Caco-2 (cell line): ENCODE data around the gene SBDS. TPM values are rescaled to one million over a fixed set of nuclear protein-coding genes. Genes with fewer than 3 reads are reported as not detected.

Experiments
- BruUV-seq: library from RNA; stranded (reverse); fragments of 400-500 nt; replicated peaks from 2 replicates; lab custom pipeline; 2021; lab: Mats Ljungman, UMichigan
- CTCF ChIA-PET: fragments of 300-600 bp; sonication (Branson Sonifier 250); formaldehyde crosslinking; loops from one replicate; lab custom pipeline; 2022; ENCODE audit warnings: antibody characterized with exemption; lab: Charles Lee
- POLR2A ChIA-PET: fragments of 300-600 bp; sonication (Branson Sonifier 250); formaldehyde crosslinking; loops from one replicate; lab custom pipeline; 2022; ENCODE audit warnings: antibody characterized with exemption; lab: Charles Lee
- DNase-seq, 2 experiments: peaks; one replicate each; pipeline versions ENCODE4 v3.0.0 to v3.0.0-alpha.2; 2020 to 2022
- H3K27me3 ChIP-seq: replicated peaks from 2 replicates; pipeline ENCODE4 v1.6.0; 2011; ENCODE audit warnings: low read length; ENCODE audit not compliant: control insufficient read depth, insufficient read depth
- H3K36me3 ChIP-seq: 2 replicates; pipeline ENCODE4 v1.5.1; 2011; ENCODE audit warnings: low read length; ENCODE audit not compliant: control insufficient read depth, insufficient read depth
- H3K4me1 ChIP-seq: fragments of 250-450 bp; sonication (Bioruptor Pico); 2 replicates; pipeline ENCODE4 v1.5.1; 2020; ENCODE audit warnings: mild to moderate bottlenecking
- H3K4me3 ChIP-seq: 2 replicates; pipeline ENCODE4 v1.5.1; 2011; ENCODE audit warnings: low read depth, mild to moderate bottlenecking, control low read depth, low read length
- H3K9me3 ChIP-seq: fragments of 250-450 bp; sonication (Bioruptor Pico); 2 replicates; pipeline ENCODE4 v1.5.1; 2020; ENCODE audit warnings: mild to moderate bottlenecking, moderate library complexity
- H3K27ac Mint-ChIP-seq: one replicate; pipeline ENCODE4 v1.8.0; 2022; ENCODE audit warnings: mixed read lengths; ENCODE audit not compliant: unreplicated experiment
- H3K27me3 Mint-ChIP-seq: one replicate; pipeline ENCODE4 v1.8.0; 2022; ENCODE audit warnings: mixed read lengths; ENCODE audit not compliant: insufficient read depth, unreplicated experiment
- H3K36me3 Mint-ChIP-seq: one replicate; pipeline ENCODE4 v1.8.0; 2022; ENCODE audit warnings: mild to moderate bottlenecking, mixed read lengths; ENCODE audit not compliant: insufficient read depth, unreplicated experiment
- H3K4me1 Mint-ChIP-seq: one replicate; pipeline ENCODE4 v1.8.0; 2022; ENCODE audit warnings: low read depth, mixed read lengths; ENCODE audit not compliant: unreplicated experiment
- H3K4me3 Mint-ChIP-seq: one replicate; pipeline ENCODE4 v1.8.0; 2022; ENCODE audit warnings: mild to moderate bottlenecking, moderate library complexity, mixed read lengths; ENCODE audit not compliant: unreplicated experiment
- H3K9me3 Mint-ChIP-seq: one replicate; pipeline ENCODE4 v1.8.0; 2022; ENCODE audit warnings: mixed read lengths; ENCODE audit not compliant: unreplicated experiment
- intact Hi-C: fragments of 100-400 bp; cut with micrococcal nuclease; formaldehyde crosslinking; loops from one replicate; pipeline ENCODE4 v1.10.0; 2022; ENCODE audit not compliant: unreplicated experiment
- total RNA-seq: library from RNA; stranded (reverse); gene quantifications from 2 replicates; pipeline ENCODE4 v1.2.3, GENCODE V29; 2022
- TF ChIP-seq, protein P1 (sequence below), 2 experiments: fragments of 200-600 bp in 1 of 2; IDR thresholded peaks; 1 replicate in 1 of 2; 2 replicates in 1 of 2; pipeline versions ENCODE4 v1.5.1 to v1.8.0; 2011 to 2022; ENCODE audit warnings: antibody characterized with exemption in 1 of 2, control low read depth in 1 of 2, inconsistent platforms in 1 of 2, low read depth in 1 of 2, low read length in 1 of 2, mild to moderate bottlenecking in 1 of 2, moderate library complexity in 1 of 2; ENCODE audit not compliant: insufficient read depth in 1 of 2, severe bottlenecking in 1 of 2, unreplicated experiment in 1 of 2

The SBDS gene
- total RNA-seq, 1 experiment from 2014 or later, result 130 TPM

GRCh38 chr7:66957595-66958290 is 37.6 kb downstream of the SBDS start:
- no peak for DNase-seq
- H3K4me1 Mint-ChIP-seq, result peaks cover 5% of the 10 kb centered on the region
- no peaks in the 10 kb centered on the region for H3K27me3 ChIP-seq
- H3K9me3 Mint-ChIP-seq, result no peaks in the 10 kb centered on the region
- intact Hi-C loops, result no loop called here
- no TSS peak for BruUV-seq
- H3K4me3 Mint-ChIP-seq, result no peak overlapping the region
- no peaks in the 10 kb centered on the region for H3K9me3 ChIP-seq
- no peaks in the 10 kb centered on the region for H3K27me3 Mint-ChIP-seq
- no peak overlapping the region for H3K4me3 ChIP-seq
- peaks cover 81% of the 10 kb centered on the region for H3K36me3 Mint-ChIP-seq
- TF ChIP-seq, protein P1, sequence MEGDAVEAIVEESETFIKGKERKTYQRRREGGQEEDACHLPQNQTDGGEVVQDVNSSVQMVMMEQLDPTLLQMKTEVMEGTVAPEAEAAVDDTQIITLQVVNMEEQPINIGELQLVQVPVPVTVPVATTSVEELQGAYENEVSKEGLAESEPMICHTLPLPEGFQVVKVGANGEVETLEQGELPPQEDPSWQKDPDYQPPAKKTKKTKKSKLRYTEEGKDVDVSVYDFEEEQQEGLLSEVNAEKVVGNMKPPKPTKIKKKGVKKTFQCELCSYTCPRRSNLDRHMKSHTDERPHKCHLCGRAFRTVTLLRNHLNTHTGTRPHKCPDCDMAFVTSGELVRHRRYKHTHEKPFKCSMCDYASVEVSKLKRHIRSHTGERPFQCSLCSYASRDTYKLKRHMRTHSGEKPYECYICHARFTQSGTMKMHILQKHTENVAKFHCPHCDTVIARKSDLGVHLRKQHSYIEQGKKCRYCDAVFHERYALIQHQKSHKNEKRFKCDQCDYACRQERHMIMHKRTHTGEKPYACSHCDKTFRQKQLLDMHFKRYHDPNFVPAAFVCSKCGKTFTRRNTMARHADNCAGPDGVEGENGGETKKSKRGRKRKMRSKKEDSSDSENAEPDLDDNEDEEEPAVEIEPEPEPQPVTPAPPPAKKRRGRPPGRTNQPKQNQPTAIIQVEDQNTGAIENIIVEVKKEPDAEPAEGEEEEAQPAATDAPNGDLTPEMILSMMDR (IDR thresholded peaks at IDR 0.05; ENCODE audit: insufficient read depth in 1 of 2, low read depth in 1 of 2, low read length in 1 of 2, severe bottlenecking in 1 of 2, unreplicated experiment in 1 of 2), result no peak
- peaks cover 5% of the 10 kb centered on the region for H3K4me1 ChIP-seq
- ChIA-PET CTCF (no interaction called here), POLR2A (no interaction called here)
- no peak overlapping the region for H3K27ac Mint-ChIP-seq
- H3K36me3 ChIP-seq, result peaks cover 2% of the 10 kb centered on the region; the same call in 1 of the 2 replicates

GRCh38 chr7:66953044-66953427 is 42.4 kb downstream of the SBDS start:
- no peaks in the 10 kb centered on the region for H3K9me3 Mint-ChIP-seq
- Histone ChIP-seq H3K36me3 (peaks cover 4% of the 10 kb centered on the region), H3K4me1 (peaks cover 19% of the 10 kb centered on the region), H3K27me3 (no peaks in the 10 kb centered on the region), H3K4me3 (no peak overlapping the region), H3K9me3 (no peaks in the 10 kb centered on the region)
- H3K4me3 Mint-ChIP-seq, result no peak overlapping the region
- BruUV-seq, result no TSS peak
- CTCF ChIA-PET, result interaction anchor here (1.0 kb wide), 1 partner anchor 19 kb away, joined by 3 read pairs; no protein-coding TSS in a partner anchor
- H3K27me3 Mint-ChIP-seq, result no peaks in the 10 kb centered on the region
- peak overlapping the region; percentile 80 for H3K27ac Mint-ChIP-seq
- peaks cover 10% of the 10 kb centered on the region for H3K4me1 Mint-ChIP-seq
- DNase-seq, result no peak
- TF ChIP-seq, protein P1 (IDR thresholded peaks at IDR 0.05; ENCODE audit: insufficient read depth in 1 of 2, low read depth in 1 of 2, low read length in 1 of 2, severe bottlenecking in 1 of 2, unreplicated experiment in 1 of 2), result no peak
- POLR2A ChIA-PET, result no interaction called here
- intact Hi-C loops, result loop anchor here (2.0 kb wide), 1 partner anchor 42 kb away; the partner anchor contains the start of gene SBDS
- H3K36me3 Mint-ChIP-seq, result peaks cover 94% of the 10 kb centered on the region

- TF ChIP-seq, protein P1 (IDR thresholded peaks at IDR 0.05; ENCODE audit: insufficient read depth in 1 of 2, low read depth in 1 of 2, low read length in 1 of 2, severe bottlenecking in 1 of 2, unreplicated experiment in 1 of 2), result no peak
- no peaks in the 10 kb centered on the region for H3K27me3 Mint-ChIP-seq
- POLR2A ChIA-PET, result no interaction called here
- H3K36me3 Mint-ChIP-seq, result peaks cover 93% of the 10 kb centered on the region
- CTCF ChIA-PET, result interaction anchor here (1.0 kb wide), 1 partner anchor 20 kb away, joined by 3 read pairs; no protein-coding TSS in a partner anchor
- peaks cover 3% of the 10 kb centered on the region; the same call in 1 of the 2 replicates for H3K36me3 ChIP-seq
- H3K27me3 ChIP-seq, result no peaks in the 10 kb centered on the region
- peak; percentile 59 to 74 for DNase-seq
- no peaks in the 10 kb centered on the region for H3K9me3 ChIP-seq
- intact Hi-C loops, result loop anchor here (2.0 kb wide), 1 partner anchor 42 kb away; the partner anchor contains the start of gene SBDS
- H3K4me3 ChIP-seq, result no peak overlapping the region
- H3K27ac Mint-ChIP-seq, result peak overlapping the region; percentile 80
- no peaks in the 10 kb centered on the region for H3K9me3 Mint-ChIP-seq
- peaks cover 19% of the 10 kb centered on the region for H3K4me1 ChIP-seq
- no peak overlapping the region for H3K4me3 Mint-ChIP-seq
- H3K4me1 Mint-ChIP-seq, result peaks cover 10% of the 10 kb centered on the region
- no TSS peak for BruUV-seq
Measured at GRCh38 chr7:66952343-66953043, 42.9 kb downstream of the SBDS start.
